Activated T-cell treated with anti-CD3 and anti-CD28 coated beads, Interleukin-2, amount 50 U/mL, for 4 hours (primary cell): ENCODE measurements around the gene CNTNAP2. TPM values are rescaled to one million over a fixed set of nuclear protein-coding genes. Genes with fewer than 3 reads are reported as not detected.
"Not testable (repeated sequence)": the region's sequence is repeated elsewhere in the genome, so short reads cannot be mapped to it uniquely, and the experiment has no call there.

Experiments
- ATAC-seq, 2 donors: fragments of 200-7000 bp; cut with Tn5 transposase; one replicate each; pipeline ENCODE4 v1.10.0; 2021
- DNase-seq: peaks from one replicate; pipeline ENCODE4 v3.0.0-alpha.2; 2020
- H3K27me3 Mint-ChIP-seq: one replicate; pipeline ENCODE4 v1.8.0; 2021; ENCODE audit warnings: low read depth, mixed read lengths
- H3K36me3 Mint-ChIP-seq: one replicate; pipeline ENCODE4 v1.8.0; 2022; ENCODE audit warnings: mixed read lengths; ENCODE audit not compliant: insufficient read depth
- H3K4me1 Mint-ChIP-seq: one replicate; pipeline ENCODE4 v1.8.0; 2021; ENCODE audit warnings: low read depth, mixed read lengths
- H3K4me3 Mint-ChIP-seq: one replicate; pipeline ENCODE4 v1.8.0; 2021; ENCODE audit warnings: mild to moderate bottlenecking, moderate library complexity, mixed read lengths
- H3K9me3 Mint-ChIP-seq: one replicate; pipeline ENCODE4 v1.8.0; 2021; ENCODE audit warnings: mixed read lengths
- total RNA-seq, 3 donors: library from RNA; stranded (reverse); gene quantifications; one replicate each; pipeline ENCODE4 v1.2.1, GENCODE V29; 2021

The CNTNAP2 gene
- total RNA-seq, 3 donors from 2014 or later: not detected

GRCh38 chr7:147068842-147069241, 952.2 kb downstream of the CNTNAP2 start:
- no peaks in the 10 kb centered on the region for H3K4me1 Mint-ChIP-seq
- DNase-seq (no peak), ATAC-seq (no peak)
- no peaks in the 10 kb centered on the region for H3K36me3 Mint-ChIP-seq
- H3K4me3 Mint-ChIP-seq: no peak overlapping the region
- no peaks in the 10 kb centered on the region for H3K27me3 Mint-ChIP-seq
- peaks cover 11% of the 10 kb centered on the region for H3K9me3 Mint-ChIP-seq

DNA sequence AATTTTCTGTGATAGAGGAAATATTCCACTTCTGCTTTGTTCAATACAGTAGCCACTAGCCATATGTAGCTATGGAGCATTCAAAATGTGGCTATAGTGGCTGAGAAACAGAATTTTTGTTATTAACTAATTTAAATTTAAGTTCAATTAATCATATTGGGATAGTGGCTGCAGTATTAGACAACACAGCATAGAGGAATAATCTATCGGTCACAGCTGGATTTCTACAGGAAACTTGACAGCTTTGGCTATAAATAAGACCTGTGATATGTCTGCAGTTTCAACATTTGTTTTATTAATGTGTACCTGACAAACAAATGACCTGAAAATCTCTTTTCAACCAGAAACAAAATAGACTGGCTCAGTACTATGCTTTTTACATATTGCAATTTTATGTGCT, 953.2 kb downstream of the CNTNAP2 start:
- Mint-ChIP-seq H3K4me1 (no peaks in the 10 kb centered on the region), H3K27me3 (no peaks in the 10 kb centered on the region), H3K36me3 (no peaks in the 10 kb centered on the region), H3K9me3 (peaks cover 15% of the 10 kb centered on the region), H3K4me3 (no peak overlapping the region)
- ATAC-seq: no peak
- DNase-seq: no peak

GRCh38 chr7:147070886-147071285, 954.3 kb downstream of the CNTNAP2 start:
- Mint-ChIP-seq H3K27me3 (no peaks in the 10 kb centered on the region), H3K4me1 (no peaks in the 10 kb centered on the region), H3K36me3 (no peaks in the 10 kb centered on the region), H3K4me3 (no peak overlapping the region), H3K9me3 (peaks cover 15% of the 10 kb centered on the region)
- no peak for DNase-seq
- no peak for ATAC-seq

DNA sequence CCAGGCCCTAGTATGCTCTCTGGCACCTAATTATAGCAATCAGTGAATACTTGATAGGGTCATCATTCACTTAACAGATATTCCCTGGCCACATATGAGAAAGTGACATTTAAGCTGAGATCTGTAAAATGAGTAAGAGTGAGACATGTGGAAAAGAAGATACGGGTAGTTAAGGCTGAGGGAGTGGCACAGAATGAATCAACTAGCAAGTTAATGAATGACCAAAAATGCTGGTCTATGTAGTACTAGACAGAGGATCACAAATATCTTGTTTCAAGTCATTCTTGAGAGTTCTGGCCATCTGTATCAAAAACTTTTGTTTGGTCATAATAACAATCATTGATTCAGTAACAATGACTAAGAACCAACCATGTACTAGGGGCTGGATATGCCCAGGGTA, 954.9 kb downstream of the CNTNAP2 start:
- Mint-ChIP-seq H3K4me1 (no peaks in the 10 kb centered on the region), H3K27me3 (no peaks in the 10 kb centered on the region), H3K4me3 (no peak overlapping the region), H3K36me3 (no peaks in the 10 kb centered on the region), H3K9me3 (peaks cover 15% of the 10 kb centered on the region)
- DNase-seq: no peak
- ATAC-seq: no peak

- no peak for DNase-seq
- no peaks in the 10 kb centered on the region for H3K27me3 Mint-ChIP-seq
- no peak overlapping the region for H3K4me3 Mint-ChIP-seq
- peaks cover 15% of the 10 kb centered on the region for H3K9me3 Mint-ChIP-seq
- H3K4me1 Mint-ChIP-seq: no peaks in the 10 kb centered on the region
- H3K36me3 Mint-ChIP-seq: no peaks in the 10 kb centered on the region
- ATAC-seq: no peak
These were observed 961.7 kb downstream of the CNTNAP2 start for GRCh38 chr7:147078312-147078711.

GRCh38 chr7:147079083-147079482, 962.5 kb downstream of the CNTNAP2 start:
- ATAC-seq: no peak
- H3K9me3 Mint-ChIP-seq: peaks cover 12% of the 10 kb centered on the region
- no peaks in the 10 kb centered on the region for H3K4me1 Mint-ChIP-seq

DNA sequence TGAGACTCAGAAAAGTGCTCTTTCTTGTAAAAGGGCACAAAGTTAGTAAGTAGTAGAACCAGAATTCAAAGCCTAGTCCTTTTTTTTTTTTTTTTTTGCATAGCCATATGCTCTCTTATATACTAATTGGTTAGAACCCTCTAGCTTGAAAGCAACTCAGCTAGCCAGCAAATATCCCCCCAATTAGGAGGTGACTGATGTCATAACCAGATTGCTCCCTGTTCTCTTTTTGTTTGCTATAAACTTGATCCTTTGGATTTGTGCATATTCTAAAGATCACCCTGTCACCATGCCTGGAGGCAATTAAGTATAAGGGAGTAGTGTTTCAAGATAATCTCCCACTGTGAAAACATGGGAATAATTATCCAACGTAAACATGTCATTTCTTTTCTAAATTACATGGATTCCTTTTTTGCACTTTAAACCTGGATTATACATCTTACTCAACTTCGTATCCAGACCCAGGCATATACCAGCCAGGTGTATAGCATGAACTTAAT, 963.4 kb downstream of the CNTNAP2 start:
- ATAC-seq (no peak), DNase-seq (no peak)
- no peaks in the 10 kb centered on the region for H3K4me1 Mint-ChIP-seq
- no peaks in the 10 kb centered on the region for H3K36me3 Mint-ChIP-seq
- no peaks in the 10 kb centered on the region for H3K27me3 Mint-ChIP-seq
- H3K9me3 Mint-ChIP-seq: peaks cover 9% of the 10 kb centered on the region
- H3K4me3 Mint-ChIP-seq: no peak overlapping the region

More at GRCh38 chr7:147079083-147079482, 962.5 kb downstream of the CNTNAP2 start:
- H3K27me3 Mint-ChIP-seq: no peaks in the 10 kb centered on the region
- no peak for DNase-seq
- H3K4me3 Mint-ChIP-seq: no peak overlapping the region
- no peaks in the 10 kb centered on the region for H3K36me3 Mint-ChIP-seq

DNA sequence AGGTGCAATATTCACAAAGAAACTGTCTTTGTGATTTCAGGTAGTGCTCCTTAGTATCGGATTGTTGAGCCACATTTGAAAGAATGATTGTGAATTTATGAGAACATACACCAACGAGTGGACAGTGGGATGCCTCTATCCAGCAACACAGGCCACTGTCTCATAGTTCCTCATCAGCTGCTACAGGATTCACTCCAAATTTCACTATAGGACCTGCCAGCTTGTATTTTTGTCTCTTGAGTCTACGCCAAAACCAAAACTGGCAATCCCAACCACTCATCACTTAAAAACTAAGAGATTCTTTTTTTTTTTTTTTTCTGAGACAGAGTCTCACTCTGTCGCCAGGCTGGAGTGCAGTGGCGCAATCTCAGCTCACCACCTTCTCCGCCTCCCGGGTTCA, 964.5 kb downstream of the CNTNAP2 start:
- Mint-ChIP-seq H3K4me3 (no peak overlapping the region), H3K4me1 (no peaks in the 10 kb centered on the region), H3K36me3 (no peaks in the 10 kb centered on the region), H3K9me3 (peaks cover 9% of the 10 kb centered on the region), H3K27me3 (no peaks in the 10 kb centered on the region)
- DNase-seq (no peak), ATAC-seq (no peak)

DNA sequence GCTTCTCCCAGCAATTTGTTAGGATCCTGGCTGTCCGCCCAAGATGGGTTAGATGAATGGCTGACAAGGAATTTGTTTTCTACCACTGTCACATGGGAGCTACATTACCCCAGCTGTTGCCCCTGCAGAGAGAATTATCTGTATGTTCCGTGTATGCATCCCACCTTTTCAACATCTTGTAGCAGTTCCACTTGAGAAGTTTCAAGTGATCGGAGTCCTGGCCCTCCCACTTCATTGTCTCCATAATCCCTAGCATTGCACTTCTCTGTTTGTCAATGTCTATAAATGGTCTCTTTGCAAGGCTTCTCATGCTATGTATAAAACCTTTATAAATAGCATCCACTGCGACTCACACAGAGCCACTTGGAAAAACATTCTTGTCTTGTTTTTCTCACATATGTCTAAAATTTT, 972.5 kb downstream of the CNTNAP2 start:
- no peaks in the 10 kb centered on the region for H3K4me1 Mint-ChIP-seq
- DNase-seq: no peak
- no peaks in the 10 kb centered on the region for H3K36me3 Mint-ChIP-seq
- H3K9me3 Mint-ChIP-seq: peaks cover 4% of the 10 kb centered on the region
- ATAC-seq: no peak
- no peaks in the 10 kb centered on the region for H3K27me3 Mint-ChIP-seq
- no peak overlapping the region for H3K4me3 Mint-ChIP-seq

DNA sequence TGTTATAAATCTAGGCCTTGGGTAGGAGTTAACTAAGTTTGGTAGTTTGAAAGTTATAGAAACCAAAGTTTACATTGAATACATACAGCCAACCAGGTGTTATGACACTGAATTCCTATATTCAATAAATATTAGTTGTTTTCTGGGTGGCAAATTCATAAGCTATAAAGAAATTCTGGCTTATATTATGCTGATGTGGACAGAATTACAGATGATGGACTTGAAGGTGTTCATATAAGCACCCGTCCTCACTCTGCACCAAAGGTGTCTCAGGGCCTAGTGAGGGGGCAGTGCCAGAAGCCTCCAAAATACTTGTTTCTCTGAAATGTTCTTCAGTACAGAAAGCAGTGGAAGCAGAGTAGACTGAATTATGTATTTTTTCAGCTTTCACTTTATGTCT, 973.0 kb downstream of the CNTNAP2 start:
- ATAC-seq (no peak), DNase-seq (no peak)
- Mint-ChIP-seq H3K36me3 (no peaks in the 10 kb centered on the region), H3K27me3 (no peaks in the 10 kb centered on the region), H3K4me3 (no peak overlapping the region), H3K4me1 (no peaks in the 10 kb centered on the region), H3K9me3 (peaks cover 4% of the 10 kb centered on the region)

- ATAC-seq: no peak
These were observed 980.0 kb downstream of the CNTNAP2 start for GRCh38 chr7:147096629-147097028.

GRCh38 chr7:147103224-147103623, 986.6 kb downstream of the CNTNAP2 start:
- ATAC-seq: no peak
- no peaks in the 10 kb centered on the region for H3K4me1 Mint-ChIP-seq
- no peaks in the 10 kb centered on the region for H3K36me3 Mint-ChIP-seq
- peaks cover 5% of the 10 kb centered on the region for H3K9me3 Mint-ChIP-seq
- H3K27me3 Mint-ChIP-seq: no peaks in the 10 kb centered on the region
- DNase-seq: no peak
- no peak overlapping the region for H3K4me3 Mint-ChIP-seq

More at GRCh38 chr7:147096629-147097028, 980.0 kb downstream of the CNTNAP2 start:
- H3K4me3 Mint-ChIP-seq: no peak overlapping the region
- DNase-seq: no peak
- no peaks in the 10 kb centered on the region for H3K27me3 Mint-ChIP-seq
- no peaks in the 10 kb centered on the region for H3K36me3 Mint-ChIP-seq
- H3K4me1 Mint-ChIP-seq: no peaks in the 10 kb centered on the region
- H3K9me3 Mint-ChIP-seq: peaks cover 9% of the 10 kb centered on the region

- ATAC-seq (no peak), DNase-seq (no peak)
- Mint-ChIP-seq H3K4me3 (no peak overlapping the region), H3K9me3 (peaks cover 11% of the 10 kb centered on the region), H3K36me3 (no peaks in the 10 kb centered on the region), H3K4me1 (no peaks in the 10 kb centered on the region), H3K27me3 (no peaks in the 10 kb centered on the region)
These were observed 990.1 kb downstream of the CNTNAP2 start for GRCh38 chr7:147106746-147107145.

DNA sequence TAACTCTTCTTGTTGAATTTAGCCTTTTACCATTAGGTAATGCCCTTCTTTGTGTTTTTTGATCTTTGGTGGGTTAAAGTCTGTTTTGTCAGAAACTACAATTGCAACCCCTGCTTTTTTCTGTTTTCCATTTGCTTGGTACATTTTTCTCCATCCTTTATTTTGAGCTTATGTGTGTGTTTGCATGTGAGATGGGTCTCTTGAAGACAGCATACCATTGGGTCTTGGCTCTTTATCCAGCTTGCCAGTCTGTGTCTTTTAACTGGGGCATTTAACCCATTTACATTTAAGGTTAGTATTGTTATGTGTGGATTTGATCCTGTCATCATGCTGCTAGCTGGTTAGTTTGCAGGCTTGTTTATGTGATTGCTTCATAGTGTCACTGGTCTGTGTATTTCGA, 997.9 kb downstream of the CNTNAP2 start:
- not testable (repeated sequence) for H3K4me1 Mint-ChIP-seq, H3K36me3 Mint-ChIP-seq, ATAC-seq, H3K4me3 Mint-ChIP-seq, H3K27me3 Mint-ChIP-seq, DNase-seq
- peaks cover 34% of the 10 kb centered on the region for H3K9me3 Mint-ChIP-seq

DNA sequence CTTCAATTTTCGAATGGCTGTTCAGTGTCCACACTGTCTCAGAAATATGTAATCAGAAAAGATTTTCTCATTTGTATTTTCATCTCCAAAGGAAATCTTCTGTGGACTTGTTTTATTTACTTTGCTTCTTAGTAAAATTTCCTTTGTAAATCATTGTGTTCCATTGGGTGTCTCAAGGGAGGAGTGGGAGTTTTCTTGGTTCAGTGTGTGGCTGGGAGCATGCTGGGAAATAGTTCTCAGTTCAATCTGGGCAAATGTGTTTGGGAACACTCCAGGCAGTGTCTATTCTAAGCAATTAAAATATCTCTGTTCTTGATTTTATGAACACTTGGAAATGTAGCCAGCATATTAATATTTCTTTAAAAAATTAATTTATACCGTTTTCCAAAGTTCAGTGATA, 1019.8 kb downstream of the CNTNAP2 start:
- Mint-ChIP-seq H3K4me1 (no peaks in the 10 kb centered on the region), H3K27me3 (no peaks in the 10 kb centered on the region), H3K36me3 (no peaks in the 10 kb centered on the region), H3K4me3 (no peak overlapping the region), H3K9me3 (peaks cover 8% of the 10 kb centered on the region)
- ATAC-seq (no peak), DNase-seq (no peak)

GRCh38 chr7:147145194-147145593, 1028.6 kb downstream of the CNTNAP2 start:
- no peak for DNase-seq
- peaks cover 24% of the 10 kb centered on the region for H3K9me3 Mint-ChIP-seq
- no peaks in the 10 kb centered on the region for H3K4me1 Mint-ChIP-seq
- H3K4me3 Mint-ChIP-seq: no peak overlapping the region
- ATAC-seq: no peak
- H3K27me3 Mint-ChIP-seq: no peaks in the 10 kb centered on the region
- H3K36me3 Mint-ChIP-seq: no peaks in the 10 kb centered on the region
